ENCODE measurements around the gene CRTC1. TPM values are rescaled to one million over a fixed set of nuclear protein-coding genes. Genes with fewer than 3 reads are reported as not detected.

CRTC1 gene
- total and polyA plus RNA-seq, 4 experiments from 2014 or later, result 1.7 to 20.8 (median 19.6) TPM; not detected in 1

DNA sequence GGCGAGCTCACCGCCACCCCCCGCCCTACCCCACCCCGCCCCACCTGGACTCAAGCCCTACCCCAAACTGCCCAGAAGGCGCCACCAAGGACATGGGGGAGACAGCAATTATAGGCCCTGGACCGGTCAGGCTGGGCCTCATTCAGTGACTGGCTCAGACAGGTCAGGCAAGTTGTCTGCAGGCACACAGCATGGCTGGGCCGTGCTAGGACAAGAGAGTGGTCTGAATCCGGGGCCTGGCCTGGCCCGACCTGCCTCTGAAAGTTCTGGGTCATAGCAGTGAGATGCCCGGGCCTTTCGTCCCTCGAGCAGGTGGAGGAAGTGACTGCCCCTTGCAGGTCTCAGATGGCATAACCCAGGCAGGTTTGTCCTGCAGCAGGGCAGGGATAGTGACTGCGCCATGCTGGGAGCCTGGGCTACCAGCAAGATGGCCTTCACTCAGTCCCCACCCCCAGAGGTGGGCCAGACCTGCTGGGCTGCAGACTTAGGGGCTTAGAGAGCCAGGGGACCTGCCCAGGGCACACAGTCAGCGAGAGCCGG is 86.6 kb downstream of the CRTC1 start:
- H3K4me3 Mint-ChIP-seq, result no peak overlapping the region
- H3K4me3 ChIP-seq (ENCODE audit: low read length in 2 of 2), result no peak overlapping the region
- peaks cover 3 to 15% of the 10 kb centered on the region in 2 donors for H3K36me3 Mint-ChIP-seq
- H3K4me1 Mint-ChIP-seq, result no peaks in the 10 kb centered on the region
- no peak overlapping the region for H3K27ac ChIP-seq (ENCODE audit: low read depth, low read length)
- DNase-seq, result peak in 1 of 5 donors; percentile 24
- intact Hi-C loops (cut with micrococcal nuclease), result no loop called here
- H3K27me3 ChIP-seq (ENCODE audit: insufficient read depth, low read length), result no peaks in the 10 kb centered on the region
- POLR2A ChIA-PET (ENCODE audit: partially characterized antibody), result no interaction called here
- no peaks in the 10 kb centered on the region for H3K4me1 ChIP-seq (ENCODE audit: insufficient read depth, low read length)
- no peaks in the 10 kb centered on the region for H3K27me3 Mint-ChIP-seq
- H3K9me3 Mint-ChIP-seq, result peaks cover 0 to 2% (median 0%) of the 10 kb centered on the region in 8 donors
- CTCF ChIA-PET (ENCODE audit: partially characterized antibody), result no interaction called here
- H3K36me3 ChIP-seq (ENCODE audit: insufficient read depth, low read length), result no peaks in the 10 kb centered on the region
- H3K27ac Mint-ChIP-seq, result no peak overlapping the region
- H3K9me3 ChIP-seq (ENCODE audit: control insufficient read depth in 1 of 2, low read length in 2 of 2), result no peaks in the 10 kb centered on the region

DNA sequence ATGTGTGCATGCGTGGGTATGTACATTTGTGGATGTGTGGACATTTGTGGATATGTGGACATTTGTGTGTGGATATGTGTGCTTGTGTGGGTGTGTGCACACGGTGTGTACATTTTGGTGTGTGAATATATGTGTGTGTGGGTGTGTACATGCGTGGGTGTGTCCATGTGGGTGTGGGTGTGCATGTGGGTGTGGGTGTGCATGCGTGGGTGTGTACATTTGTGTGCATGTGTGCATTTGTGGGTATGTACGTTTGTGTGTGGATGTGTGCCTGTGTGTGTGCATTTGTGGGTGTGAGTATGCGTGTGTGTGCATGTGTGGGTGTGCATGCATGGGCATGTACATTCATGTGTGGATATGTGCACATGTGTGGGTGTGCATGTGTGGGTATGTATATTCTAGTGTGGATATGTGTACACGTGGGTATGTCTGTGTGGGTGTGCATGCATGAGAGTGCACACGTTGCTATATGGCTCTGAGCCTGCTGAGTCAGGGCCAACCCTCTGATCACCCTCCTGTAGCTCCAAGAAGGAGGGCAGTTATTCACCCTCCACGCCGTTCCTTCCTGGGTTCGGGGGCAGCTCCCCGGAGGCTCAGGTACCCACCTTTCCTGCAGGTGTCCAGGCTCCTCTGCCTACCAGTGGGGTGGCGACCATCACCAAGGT is 87.3 kb downstream of the CRTC1 start:
- H3K4me1 Mint-ChIP-seq, result no peaks in the 10 kb centered on the region
- no peaks in the 10 kb centered on the region for H3K9me3 ChIP-seq (ENCODE audit: control insufficient read depth in 1 of 2, low read length in 2 of 2)
- H3K4me1 ChIP-seq (ENCODE audit: insufficient read depth, low read length), result no peaks in the 10 kb centered on the region
- no peaks in the 10 kb centered on the region for H3K27me3 ChIP-seq (ENCODE audit: insufficient read depth, low read length)
- ChIA-PET CTCF (ENCODE audit: partially characterized antibody) (no interaction called here), POLR2A (ENCODE audit: partially characterized antibody) (no interaction called here)
- no peak for DNase-seq
- H3K36me3 Mint-ChIP-seq, result peaks cover 3 to 15% of the 10 kb centered on the region in 2 donors
- intact Hi-C loops (cut with micrococcal nuclease), result no loop called here
- no peak overlapping the region for H3K27ac ChIP-seq (ENCODE audit: low read depth, low read length)
- peaks cover 0 to 2% (median 0%) of the 10 kb centered on the region in 8 donors for H3K9me3 Mint-ChIP-seq
- H3K27ac Mint-ChIP-seq, result no peak overlapping the region
- no peak overlapping the region for H3K4me3 Mint-ChIP-seq
- no peak overlapping the region for H3K4me3 ChIP-seq (ENCODE audit: low read length in 2 of 2)
- H3K36me3 ChIP-seq (ENCODE audit: insufficient read depth, low read length), result no peaks in the 10 kb centered on the region
- H3K27me3 Mint-ChIP-seq, result no peaks in the 10 kb centered on the region

- H3K4me1 Mint-ChIP-seq, result no peaks in the 10 kb centered on the region
- H3K9me3 Mint-ChIP-seq, result peaks cover 0 to 2% (median 0%) of the 10 kb centered on the region in 8 donors
- peak overlapping the region in 1 of 7 donors; percentile 55 for H3K27ac Mint-ChIP-seq
- intact Hi-C loops (cut with micrococcal nuclease), result no loop called here
- no peaks in the 10 kb centered on the region for H3K27me3 Mint-ChIP-seq
- ChIA-PET CTCF (ENCODE audit: partially characterized antibody) (no interaction called here), POLR2A (ENCODE audit: partially characterized antibody) (no interaction called here)
- Histone ChIP-seq H3K27ac (ENCODE audit: low read depth, low read length) (no peak overlapping the region), H3K9me3 (ENCODE audit: control insufficient read depth in 1 of 2, low read length in 2 of 2) (no peaks in the 10 kb centered on the region), H3K4me3 (ENCODE audit: low read length in 2 of 2) (no peak overlapping the region), H3K4me1 (ENCODE audit: insufficient read depth, low read length) (no peaks in the 10 kb centered on the region), H3K27me3 (ENCODE audit: insufficient read depth, low read length) (no peaks in the 10 kb centered on the region), H3K36me3 (ENCODE audit: insufficient read depth, low read length) (no peaks in the 10 kb centered on the region)
- H3K4me3 Mint-ChIP-seq, result no peak overlapping the region
- DNase-seq, result peak in 1 of 5 donors; percentile 29
- H3K36me3 Mint-ChIP-seq, result peaks cover 3 to 14% of the 10 kb centered on the region in 2 donors
Observed at GRCh38 chr19:18771328-18772242, 88.1 kb downstream of the CRTC1 start.

- no peaks in the 10 kb centered on the region for H3K27me3 ChIP-seq (ENCODE audit: insufficient read depth, low read length)
- no peaks in the 10 kb centered on the region for H3K4me1 ChIP-seq (ENCODE audit: insufficient read depth, low read length)
- no peak overlapping the region for H3K4me3 ChIP-seq (ENCODE audit: low read length in 2 of 2)
- ChIA-PET POLR2A (ENCODE audit: partially characterized antibody) (no interaction called here), CTCF (ENCODE audit: partially characterized antibody) (no interaction called here)
- no peak overlapping the region for H3K4me3 Mint-ChIP-seq
- H3K9me3 Mint-ChIP-seq, result peaks cover 0 to 2% (median 0%) of the 10 kb centered on the region in 8 donors
- H3K27ac ChIP-seq (ENCODE audit: low read depth, low read length), result no peak overlapping the region
- H3K9me3 ChIP-seq (ENCODE audit: control insufficient read depth in 1 of 2, low read length in 2 of 2), result no peaks in the 10 kb centered on the region
- H3K27me3 Mint-ChIP-seq, result no peaks in the 10 kb centered on the region
- no peak overlapping the region for H3K27ac Mint-ChIP-seq
- no peaks in the 10 kb centered on the region for H3K36me3 ChIP-seq (ENCODE audit: insufficient read depth, low read length)
- peak in 1 of 5 donors; percentile 19 for DNase-seq
- intact Hi-C loops (cut with micrococcal nuclease), result no loop called here
- H3K4me1 Mint-ChIP-seq, result no peaks in the 10 kb centered on the region
- H3K36me3 Mint-ChIP-seq, result peaks cover 0 to 9% of the 10 kb centered on the region in 2 donors
Observed at GRCh38 chr19:18772620-18773587, 89.4 kb downstream of the CRTC1 start.

- Histone ChIP-seq H3K36me3 (ENCODE audit: insufficient read depth, low read length) (no peaks in the 10 kb centered on the region), H3K4me3 (ENCODE audit: low read length in 2 of 2) (no peak overlapping the region), H3K4me1 (ENCODE audit: insufficient read depth, low read length) (no peaks in the 10 kb centered on the region), H3K27ac (ENCODE audit: low read depth, low read length) (no peak overlapping the region), H3K27me3 (ENCODE audit: insufficient read depth, low read length) (no peaks in the 10 kb centered on the region), H3K9me3 (ENCODE audit: control insufficient read depth in 1 of 2, low read length in 2 of 2) (no peaks in the 10 kb centered on the region)
- ChIA-PET CTCF (ENCODE audit: partially characterized antibody) (no interaction called here), POLR2A (ENCODE audit: partially characterized antibody) (no interaction called here)
- no peaks in the 10 kb centered on the region for H3K4me1 Mint-ChIP-seq
- intact Hi-C loops (cut with micrococcal nuclease), result no loop called here
- peak in 1 of 5 donors; percentile 3 for DNase-seq
- peaks cover 0 to 9% of the 10 kb centered on the region in 2 donors for H3K36me3 Mint-ChIP-seq
- H3K4me3 Mint-ChIP-seq, result no peak overlapping the region
- peaks cover 0 to 2% (median 0%) of the 10 kb centered on the region in 8 donors for H3K9me3 Mint-ChIP-seq
- no peaks in the 10 kb centered on the region for H3K27me3 Mint-ChIP-seq
- H3K27ac Mint-ChIP-seq, result no peak overlapping the region
Observed at GRCh38 chr19:18773682-18774081, 90.2 kb downstream of the CRTC1 start.

DNA sequence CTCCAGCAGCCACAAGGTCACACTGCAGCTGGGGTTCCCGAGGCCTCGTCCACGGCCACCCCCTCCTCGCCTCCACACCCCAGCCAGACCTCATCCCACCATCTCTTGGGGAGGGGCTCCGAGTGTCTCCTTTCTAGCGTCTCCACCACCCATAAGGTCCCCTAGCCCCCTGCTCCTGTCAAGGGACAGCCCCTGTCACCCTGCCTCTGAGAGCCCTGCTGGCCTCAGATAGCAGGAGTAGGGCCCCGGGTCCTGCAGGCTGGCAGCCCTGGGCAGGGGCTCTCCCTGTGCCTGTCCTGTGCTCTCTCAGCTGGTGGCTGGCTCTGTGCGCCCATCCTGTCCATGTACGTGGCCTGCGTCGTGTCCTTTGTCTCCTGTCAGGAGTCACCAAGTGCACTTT is 90.6 kb downstream of the CRTC1 start:
- Mint-ChIP-seq H3K36me3 (peaks cover 0 to 9% of the 10 kb centered on the region in 2 donors), H3K27me3 (no peaks in the 10 kb centered on the region), H3K4me1 (no peaks in the 10 kb centered on the region), H3K4me3 (no peak overlapping the region), H3K9me3 (peaks cover 0 to 2% (median 0%) of the 10 kb centered on the region in 8 donors), H3K27ac (no peak overlapping the region)
- Histone ChIP-seq H3K4me3 (ENCODE audit: low read length in 2 of 2) (no peak overlapping the region), H3K4me1 (ENCODE audit: insufficient read depth, low read length) (no peaks in the 10 kb centered on the region), H3K9me3 (ENCODE audit: control insufficient read depth in 1 of 2, low read length in 2 of 2) (no peaks in the 10 kb centered on the region), H3K27ac (ENCODE audit: low read depth, low read length) (no peak overlapping the region), H3K36me3 (ENCODE audit: insufficient read depth, low read length) (no peaks in the 10 kb centered on the region), H3K27me3 (ENCODE audit: insufficient read depth, low read length) (no peaks in the 10 kb centered on the region)
- ChIA-PET CTCF (ENCODE audit: partially characterized antibody) (no interaction called here), POLR2A (ENCODE audit: partially characterized antibody) (no interaction called here)
- DNase-seq, result no peak
- intact Hi-C loops (cut with micrococcal nuclease), result no loop called here
